Astrocyte (in vitro differentiated cells and primary cell): Measurements from ENCODE around the gene BPIFB1.

Experiments
- CTCF ChIP-seq: IDR thresholded peaks from 2 replicates; pipeline ENCODE4 v1.5.1; 2011; ENCODE audit warnings: low read depth, mild to moderate bottlenecking, inconsistent platforms, low read length, moderate library complexity; ENCODE audit not compliant: insufficient read depth
- EZH2 ChIP-seq: IDR thresholded peaks from 2 replicates; pipeline ENCODE4 v1.6.1; 2012; ENCODE audit warnings: mild to moderate bottlenecking, low read length, inconsistent platforms; ENCODE audit not compliant: insufficient read depth

- TF ChIP-seq CTCF: no peak
- TF ChIP-seq EZH2: no peak
Observed at GRCh38 chr20:33328157-33329137, 45.4 kb downstream of the BPIFB1 start.
